HG03354 (cell line): ENCODE measurements around the gene FOXJ3.

Experiments
- ATAC-seq: cut with Tn5 transposase; IDR thresholded peaks from one replicate; pipeline ENCODE4 v1.9.1; 2021; ENCODE audit warnings: mild to moderate bottlenecking; ENCODE audit not compliant: unreplicated experiment, poor library complexity, severe bottlenecking

Gene FOXJ3

GRCh38 chr1:42260376-42261070, 74.5 kb downstream of the FOXJ3 start:
- ATAC-seq, result no peak

- no peak for ATAC-seq
These were observed 75.3 kb downstream of the FOXJ3 start for GRCh38 chr1:42259739-42260064.

GRCh38 chr1:42259059-42259738, 75.8 kb downstream of the FOXJ3 start:
- no peak for ATAC-seq

DNA sequence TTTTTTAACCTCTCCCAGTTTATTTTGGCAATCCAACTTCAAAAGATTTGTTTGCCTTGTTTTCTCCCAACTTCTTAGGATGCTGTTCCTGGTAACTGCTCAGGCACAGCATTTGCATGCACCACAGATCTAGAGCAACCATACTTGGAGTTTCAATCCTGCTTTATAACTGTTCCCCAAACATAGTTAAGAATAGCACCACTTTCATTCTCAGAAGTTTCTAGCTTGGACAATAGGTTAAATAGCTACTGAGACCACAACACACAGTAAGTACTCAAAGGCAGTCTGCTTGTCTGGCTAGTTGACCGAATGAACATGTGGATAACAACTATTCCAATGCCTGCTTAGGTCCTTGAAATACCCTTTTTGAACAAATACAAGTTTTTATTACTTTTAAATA, 76.8 kb downstream of the FOXJ3 start:
- no peak for ATAC-seq

GRCh38 chr1:42251042-42251441, 84.0 kb downstream of the FOXJ3 start:
- no peak for ATAC-seq

GRCh38 chr1:42250164-42250563, 84.9 kb downstream of the FOXJ3 start:
- ATAC-seq, result no peak

- no peak for ATAC-seq
These were observed 93.9 kb downstream of the FOXJ3 start for GRCh38 chr1:42240966-42241755.

- ATAC-seq, result no peak
These were observed 95.5 kb downstream of the FOXJ3 start for GRCh38 chr1:42239555-42239954.

DNA sequence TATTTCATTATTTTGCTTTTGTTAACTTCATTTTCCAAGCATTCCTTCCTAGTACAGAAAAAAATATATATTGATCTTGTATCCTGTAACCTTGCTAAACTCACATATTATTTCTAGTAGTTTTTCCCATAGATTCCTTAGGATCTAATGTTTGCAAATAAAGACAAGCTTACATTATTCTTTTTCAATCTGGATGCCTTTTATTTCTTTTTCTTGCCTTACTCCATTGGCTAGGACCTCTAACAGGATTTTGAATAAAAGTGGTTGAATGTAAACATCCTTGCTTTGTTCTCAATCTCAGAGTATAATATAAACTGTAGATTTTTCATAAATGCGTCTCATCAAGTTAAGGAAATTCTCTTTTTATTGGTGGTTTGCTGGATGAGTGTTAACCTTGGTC, 96.0 kb downstream of the FOXJ3 start:
- ATAC-seq, result no peak

GRCh38 chr1:42231253-42231652, 103.8 kb downstream of the FOXJ3 start:
- ATAC-seq, result no peak

DNA sequence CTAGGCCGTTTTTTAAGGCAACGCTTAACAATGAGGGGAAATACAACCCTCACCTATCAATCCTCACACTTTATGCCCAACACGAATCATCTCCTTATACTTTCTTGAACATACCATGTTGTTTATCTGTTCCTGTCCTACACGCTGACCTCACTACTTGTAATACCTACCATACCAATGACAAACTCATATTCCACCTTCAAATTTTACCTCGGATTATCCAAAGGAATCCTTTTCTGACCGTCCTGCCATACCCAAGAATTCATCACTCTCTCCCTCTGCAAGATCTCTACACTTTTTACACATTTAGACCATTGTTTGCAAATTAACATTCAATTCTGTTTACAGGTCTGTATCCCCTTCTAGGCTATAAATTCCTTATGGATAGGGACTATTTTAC, 106.1 kb downstream of the FOXJ3 start:
- no peak for ATAC-seq

GRCh38 chr1:42223036-42223435, 112.0 kb downstream of the FOXJ3 start:
- ATAC-seq, result no peak

DNA sequence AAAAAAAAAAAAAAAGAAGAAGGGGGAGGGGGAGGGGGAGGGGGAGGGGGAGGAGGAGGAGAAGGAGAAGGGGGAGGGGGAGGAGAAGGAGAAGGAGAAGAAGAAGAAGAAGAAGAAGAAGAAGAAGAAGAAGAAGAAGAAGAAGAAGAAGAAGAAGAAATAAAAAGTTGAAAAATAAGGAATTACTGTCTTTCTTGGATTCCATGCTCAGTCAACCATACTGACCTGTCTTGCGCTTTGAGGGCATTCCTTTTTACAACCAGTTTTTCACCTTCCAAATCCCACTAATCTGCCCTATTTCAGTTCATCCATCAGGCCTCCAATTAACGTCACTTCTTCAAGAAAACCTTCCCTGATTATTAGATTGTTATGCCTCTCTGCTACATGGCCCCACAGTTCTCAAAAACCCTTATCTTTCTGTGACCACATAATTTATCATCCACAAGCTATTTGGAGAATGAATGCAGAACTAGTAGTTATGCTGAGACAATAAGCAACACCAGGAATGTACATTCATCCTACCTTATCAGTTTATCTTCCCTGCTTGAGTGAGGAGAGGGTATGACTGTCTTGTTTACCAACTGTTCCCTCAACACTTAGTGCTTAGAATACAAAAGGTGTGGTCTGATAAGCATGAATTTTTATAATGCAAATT, 113.0 kb downstream of the FOXJ3 start:
- ATAC-seq, result no peak

DNA sequence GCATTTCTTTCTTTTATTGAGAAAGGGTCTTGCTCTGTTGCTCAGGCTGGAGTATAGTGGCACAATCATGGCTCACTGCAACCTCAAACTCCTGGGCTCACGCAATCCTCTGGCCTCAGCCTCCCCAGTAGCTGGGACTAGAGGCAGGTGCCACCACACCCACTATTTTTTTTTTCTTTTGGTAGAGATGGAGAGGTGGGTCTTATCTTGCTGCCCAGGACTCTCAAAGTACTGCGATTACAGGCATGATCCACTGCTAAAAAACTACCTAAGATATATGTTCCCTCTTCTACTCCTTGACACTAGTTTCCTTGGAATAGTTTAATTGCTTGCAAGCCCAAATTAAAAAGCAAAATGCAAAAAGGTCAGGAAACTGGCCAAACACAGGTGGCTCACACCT, 113.6 kb downstream of the FOXJ3 start:
- no peak for ATAC-seq

- ATAC-seq, result no peak
These were observed 115.4 kb downstream of the FOXJ3 start for GRCh38 chr1:42219627-42220026.

GRCh38 chr1:42214447-42214871, 120.6 kb downstream of the FOXJ3 start:
- no peak for ATAC-seq

- no peak for ATAC-seq
These were observed 123.8 kb downstream of the FOXJ3 start for GRCh38 chr1:42211224-42211623.

- no peak for ATAC-seq
These were observed 124.5 kb downstream of the FOXJ3 start for GRCh38 chr1:42210421-42211133.

GRCh38 chr1:42209526-42210251, 125.3 kb downstream of the FOXJ3 start:
- ATAC-seq, result no peak
